CD4-positive, CD25-positive, alpha-beta regulatory T cell (primary cell): ENCODE results near the gene MAP6D1. TPM values are rescaled to one million over a fixed set of nuclear protein-coding genes. Genes with fewer than 3 reads are reported as not detected.
"Not testable (repeated sequence)": the region's sequence is repeated elsewhere in the genome, so short reads cannot be mapped to it uniquely, and the experiment has no call there.

ENCODE experiments used
- ATAC-seq, 2 donors: fragments of 150-1000 bp; cut with Tn5 transposase; one replicate each; pipeline ENCODE4 v1.10.0; 2021; ENCODE audit warnings: low read depth in 2 of 2, moderate number of reproducible peaks in 2 of 2, moderate library complexity in 1 of 2
- DNase-seq, 3 donors: peaks; one replicate each; pipeline versions ENCODE4 v3.0.0 to v3.0.0-alpha.2; 2012 to 2022; ENCODE audit warnings: mixed read lengths in 1 of 3
- H3K27ac ChIP-seq: one replicate; pipeline ENCODE4 v1.7.0; 2013; ENCODE audit warnings: mild to moderate bottlenecking, low read length; ENCODE audit not compliant: insufficient read depth, poor library complexity, severe bottlenecking
- H3K27me3 ChIP-seq: one replicate; pipeline ENCODE4 v1.7.0; 2013; ENCODE audit warnings: low read length; ENCODE audit not compliant: control insufficient read depth, insufficient read depth
- H3K36me3 ChIP-seq: one replicate; pipeline ENCODE4 v1.7.0; 2013; ENCODE audit warnings: mild to moderate bottlenecking, low read length, moderate library complexity; ENCODE audit not compliant: control insufficient read depth, insufficient read depth
- H3K4me1 ChIP-seq: 2 replicates; pipeline ENCODE4 v1.7.0; 2013; ENCODE audit warnings: mild to moderate bottlenecking, low read length; ENCODE audit not compliant: insufficient read depth, control insufficient read depth, poor library complexity, severe bottlenecking
- H3K4me3 ChIP-seq: one replicate; pipeline ENCODE4 v1.7.0; 2013; ENCODE audit warnings: low read depth, mild to moderate bottlenecking, low read length, moderate library complexity
- H3K9me3 ChIP-seq, 2 experiments: 1 replicate in 1 of 2; 2 replicates in 1 of 2; pipeline ENCODE4 v1.7.0; 2013; ENCODE audit warnings: low read length in 2 of 2, mild to moderate bottlenecking in 1 of 2, moderate library complexity in 1 of 2; ENCODE audit not compliant: control insufficient read depth in 2 of 2
- H3K27ac Mint-ChIP-seq, 3 donors: one replicate each; pipeline ENCODE4 v1.8.0; 2020 to 2022; ENCODE audit warnings: mild to moderate bottlenecking in 3 of 3, mixed read lengths in 3 of 3, moderate library complexity in 2 of 3
- H3K27me3 Mint-ChIP-seq: one replicate; pipeline ENCODE4 v1.8.0; 2022; ENCODE audit warnings: mild to moderate bottlenecking, mixed read lengths
- H3K36me3 Mint-ChIP-seq: one replicate; pipeline ENCODE4 v1.8.0; 2020; ENCODE audit warnings: mixed read lengths
- H3K4me1 Mint-ChIP-seq, 4 donors: one replicate each; pipeline ENCODE4 v1.8.0; 2020 to 2022; ENCODE audit warnings: mixed read lengths in 4 of 4, mild to moderate bottlenecking in 1 of 4
- H3K4me3 Mint-ChIP-seq, 4 donors: one replicate each; pipeline ENCODE4 v1.8.0; 2020 to 2022; ENCODE audit warnings: mild to moderate bottlenecking in 4 of 4, mixed read lengths in 4 of 4, moderate library complexity in 3 of 4
- H3K9me3 Mint-ChIP-seq, 7 donors: one replicate each; pipeline ENCODE4 v1.8.0; 2020 to 2022; ENCODE audit warnings: mixed read lengths in 7 of 7, mild to moderate bottlenecking in 3 of 7, moderate library complexity in 2 of 7
- polyA plus RNA-seq, 4 donors: library from polyadenylated mRNA; unstranded; fragments of 300-500 nt; fragmentation: Illumina TruSeq; gene quantifications; one replicate each; pipeline ENCODE4 v1.2.3, GENCODE V29; 2021
- total RNA-seq: library from RNA; stranded (reverse); gene quantifications from one replicate; pipeline ENCODE4 v1.2.3, GENCODE V29; 2022

Gene MAP6D1
- total and polyA plus RNA-seq, 5 donors from 2014 or later, result 0.36 to 1.9 (median 0.61) TPM; not detected in 1

- no peaks in the 10 kb centered on the region for H3K9me3 ChIP-seq
- H3K4me3 ChIP-seq, result no peak overlapping the region
- peaks cover 69% of the 10 kb centered on the region for H3K36me3 ChIP-seq
- no peaks in the 10 kb centered on the region for H3K27me3 ChIP-seq
- no peak overlapping the region for H3K27ac ChIP-seq
- Mint-ChIP-seq H3K27me3 (no peaks in the 10 kb centered on the region), H3K9me3 (no peaks in the 10 kb centered on the region), H3K4me3 (no peak overlapping the region), H3K36me3 (peaks cover 50% of the 10 kb centered on the region), H3K27ac (no peak overlapping the region), H3K4me1 (peaks cover 0 to 6% (median 1%) of the 10 kb centered on the region in 4 donors)
- ATAC-seq (no peak), DNase-seq (no peak)
- no peaks in the 10 kb centered on the region for H3K4me1 ChIP-seq
Measured at GRCh38 chr3:183779896-183780465, 45.4 kb downstream of the MAP6D1 start.

- H3K4me3 ChIP-seq, result no peak overlapping the region
- H3K4me1 Mint-ChIP-seq, result peaks cover 0 to 3% (median 0%) of the 10 kb centered on the region in 4 donors
- H3K27ac ChIP-seq, result no peak overlapping the region
- no peaks in the 10 kb centered on the region for H3K9me3 Mint-ChIP-seq
- H3K4me3 Mint-ChIP-seq, result no peak overlapping the region
- H3K27me3 Mint-ChIP-seq, result no peaks in the 10 kb centered on the region
- H3K4me1 ChIP-seq, result no peaks in the 10 kb centered on the region
- H3K36me3 Mint-ChIP-seq, result peaks cover 42% of the 10 kb centered on the region
- H3K27ac Mint-ChIP-seq, result peak overlapping the region in 2 of 3 donors; percentile 1 to 90
- ATAC-seq (no peak), DNase-seq (no peak)
- no peaks in the 10 kb centered on the region for H3K9me3 ChIP-seq
- peaks cover 78% of the 10 kb centered on the region for H3K36me3 ChIP-seq
- no peaks in the 10 kb centered on the region for H3K27me3 ChIP-seq
Measured at GRCh38 chr3:183777016-183777618, 48.3 kb downstream of the MAP6D1 start.

- not testable (repeated sequence) for H3K27me3 ChIP-seq, H3K9me3 Mint-ChIP-seq, ATAC-seq, H3K4me1 Mint-ChIP-seq, H3K27ac Mint-ChIP-seq, H3K27me3 Mint-ChIP-seq, H3K4me3 Mint-ChIP-seq, H3K9me3 ChIP-seq, H3K4me1 ChIP-seq, DNase-seq, H3K4me3 ChIP-seq, H3K27ac ChIP-seq
- H3K36me3 Mint-ChIP-seq, result peaks cover 42% of the 10 kb centered on the region
- peaks cover 78% of the 10 kb centered on the region for H3K36me3 ChIP-seq
Measured at GRCh38 chr3:183776451-183776850, 48.9 kb downstream of the MAP6D1 start.

GRCh38 chr3:183775781-183776180 lies 49.6 kb downstream of the MAP6D1 start:
- Mint-ChIP-seq H3K9me3 (no peaks in the 10 kb centered on the region), H3K4me1 (peaks cover 0 to 3% (median 0%) of the 10 kb centered on the region in 4 donors), H3K27me3 (no peaks in the 10 kb centered on the region), H3K4me3 (no peak overlapping the region), H3K36me3 (peaks cover 47% of the 10 kb centered on the region), H3K27ac (peak overlapping the region in 1 of 3 donors; percentile 56)
- Histone ChIP-seq H3K4me3 (no peak overlapping the region), H3K27ac (no peak overlapping the region), H3K36me3 (peaks cover 72% of the 10 kb centered on the region), H3K9me3 (no peaks in the 10 kb centered on the region), H3K4me1 (no peaks in the 10 kb centered on the region), H3K27me3 (no peaks in the 10 kb centered on the region)
- no peak for DNase-seq
- ATAC-seq, result no peak

- Mint-ChIP-seq H3K27me3 (no peaks in the 10 kb centered on the region), H3K9me3 (no peaks in the 10 kb centered on the region), H3K36me3 (peaks cover 42% of the 10 kb centered on the region), H3K4me1 (peaks cover 0 to 3% (median 0%) of the 10 kb centered on the region in 4 donors), H3K27ac (no peak overlapping the region), H3K4me3 (no peak overlapping the region)
- no peak for DNase-seq
- Histone ChIP-seq H3K9me3 (no peaks in the 10 kb centered on the region), H3K4me3 (no peak overlapping the region), H3K27me3 (no peaks in the 10 kb centered on the region), H3K27ac (no peak overlapping the region), H3K36me3 (peaks cover 62% of the 10 kb centered on the region), H3K4me1 (no peaks in the 10 kb centered on the region)
- no peak for ATAC-seq
Measured at GRCh38 chr3:183774631-183775030, 50.7 kb downstream of the MAP6D1 start.

GRCh38 chr3:183769453-183769852 lies 55.9 kb downstream of the MAP6D1 start:
- DNase-seq (no peak), ATAC-seq (no peak)
- H3K27ac Mint-ChIP-seq, result no peak overlapping the region
- H3K27me3 ChIP-seq, result no peaks in the 10 kb centered on the region
- H3K9me3 ChIP-seq, result no peaks in the 10 kb centered on the region
- no peaks in the 10 kb centered on the region for H3K27me3 Mint-ChIP-seq
- H3K9me3 Mint-ChIP-seq, result peaks cover 0 to 1% (median 0%) of the 10 kb centered on the region in 7 donors
- H3K4me3 ChIP-seq, result no peak overlapping the region
- H3K36me3 Mint-ChIP-seq, result peaks cover 24% of the 10 kb centered on the region
- no peak overlapping the region for H3K4me3 Mint-ChIP-seq
- no peaks in the 10 kb centered on the region for H3K4me1 ChIP-seq
- peaks cover 27% of the 10 kb centered on the region for H3K36me3 ChIP-seq
- H3K4me1 Mint-ChIP-seq, result peaks cover 0 to 4% (median 2%) of the 10 kb centered on the region in 4 donors
- H3K27ac ChIP-seq, result no peak overlapping the region

- DNase-seq (no peak), ATAC-seq (no peak)
- Mint-ChIP-seq H3K36me3 (peaks cover 18% of the 10 kb centered on the region), H3K4me1 (peaks cover 0 to 4% (median 2%) of the 10 kb centered on the region in 4 donors), H3K9me3 (peaks cover 0 to 1% (median 0%) of the 10 kb centered on the region in 7 donors), H3K4me3 (no peak overlapping the region), H3K27me3 (no peaks in the 10 kb centered on the region), H3K27ac (peak overlapping the region in 1 of 3 donors; percentile 35)
- no peaks in the 10 kb centered on the region for H3K9me3 ChIP-seq
- no peaks in the 10 kb centered on the region for H3K27me3 ChIP-seq
- peaks cover 20% of the 10 kb centered on the region for H3K36me3 ChIP-seq
- H3K4me1 ChIP-seq, result no peaks in the 10 kb centered on the region
- H3K4me3 ChIP-seq, result no peak overlapping the region
- H3K27ac ChIP-seq, result no peak overlapping the region
Measured at GRCh38 chr3:183768114-183768513, 57.3 kb downstream of the MAP6D1 start.
